Measurements from ENCODE around the gene C7orf57.

The C7orf57 gene

GRCh38 chr7:48091506-48092433 is 56.4 kb downstream of the C7orf57 start:
- Histone ChIP-seq H3K27me3 (peaks cover 37% of the 10 kb centered on the region), H4K20me1 (peaks cover 13% of the 10 kb centered on the region; the same call in 1 of the 2 replicates), H3K9me3 (no peaks in the 10 kb centered on the region), H3K4me2 (peak overlapping the region; percentile 22), H3K9ac (no peak overlapping the region), H3K36me3 (no peaks in the 10 kb centered on the region), H3K4me1 (peaks cover 24% of the 10 kb centered on the region), H3K27ac (no peak overlapping the region), H3K4me3 (no peak overlapping the region)
- TF ChIP-seq Cebpa-rat (IDR thresholded peaks at IDR 0.05) = no peak

- no peak overlapping the region for H3K27ac ChIP-seq
- H3K4me2 ChIP-seq = no peak overlapping the region
- H3K4me1 ChIP-seq = peaks cover 9% of the 10 kb centered on the region; the same call in 1 of the 2 replicates
- H3K9me3 ChIP-seq = no peaks in the 10 kb centered on the region
- no peak for TF ChIP-seq Cebpa-rat (IDR thresholded peaks at IDR 0.05)
- H4K20me1 ChIP-seq = peaks cover 5% of the 10 kb centered on the region; the same call in 1 of the 2 replicates
- H3K4me3 ChIP-seq = no peak overlapping the region
- no peaks in the 10 kb centered on the region for H3K36me3 ChIP-seq
- H3K9ac ChIP-seq = no peak overlapping the region
- H3K27me3 ChIP-seq = peaks cover 11% of the 10 kb centered on the region
Observed at GRCh38 chr7:48094861-48095293, 59.5 kb downstream of the C7orf57 start.

- H3K4me1 ChIP-seq = peaks cover 7% of the 10 kb centered on the region; the same call in 1 of the 2 replicates
- no peaks in the 10 kb centered on the region for H3K36me3 ChIP-seq
- TF ChIP-seq Cebpa-rat (IDR thresholded peaks at IDR 0.05) = no peak
Observed at GRCh38 chr7:48096273-48096672, 60.9 kb downstream of the C7orf57 start.

GRCh38 chr7:48097521-48098231 is 62.3 kb downstream of the C7orf57 start:
- Histone ChIP-seq H3K9ac (no peak overlapping the region), H3K36me3 (no peaks in the 10 kb centered on the region), H4K20me1 (no peaks in the 10 kb centered on the region), H3K4me2 (no peak overlapping the region), H3K4me3 (no peak overlapping the region), H3K4me1 (no peaks in the 10 kb centered on the region), H3K9me3 (no peaks in the 10 kb centered on the region), H3K27me3 (no peaks in the 10 kb centered on the region), H3K27ac (no peak overlapping the region)
- TF ChIP-seq Cebpa-rat (IDR thresholded peaks at IDR 0.05) = no peak

More at GRCh38 chr7:48096273-48096672, 60.9 kb downstream of the C7orf57 start:
- no peaks in the 10 kb centered on the region for H4K20me1 ChIP-seq
- no peak overlapping the region for H3K4me3 ChIP-seq
- peaks cover under 1% of the 10 kb centered on the region; the same call in 1 of the 2 replicates for H3K27me3 ChIP-seq
- no peak overlapping the region for H3K9ac ChIP-seq
- H3K4me2 ChIP-seq = no peak overlapping the region
- no peak overlapping the region for H3K27ac ChIP-seq
- no peaks in the 10 kb centered on the region for H3K9me3 ChIP-seq

- Histone ChIP-seq H3K9ac (no peak overlapping the region), H3K36me3 (no peaks in the 10 kb centered on the region), H3K4me3 (no peak overlapping the region), H3K4me2 (no peak overlapping the region), H4K20me1 (no peaks in the 10 kb centered on the region), H3K9me3 (no peaks in the 10 kb centered on the region), H3K27ac (no peak overlapping the region), H3K27me3 (no peaks in the 10 kb centered on the region), H3K4me1 (no peaks in the 10 kb centered on the region)
- no peak for TF ChIP-seq Cebpa-rat (IDR thresholded peaks at IDR 0.05)
Observed at GRCh38 chr7:48098846-48099245, 63.5 kb downstream of the C7orf57 start.

- H3K9ac ChIP-seq = no peak overlapping the region
- no peaks in the 10 kb centered on the region for H3K27me3 ChIP-seq
- no peaks in the 10 kb centered on the region for H3K4me1 ChIP-seq
- H3K36me3 ChIP-seq = no peaks in the 10 kb centered on the region
- no peak overlapping the region for H3K4me3 ChIP-seq
- no peaks in the 10 kb centered on the region for H4K20me1 ChIP-seq
- no peak overlapping the region for H3K27ac ChIP-seq
- no peak overlapping the region for H3K4me2 ChIP-seq
- H3K9me3 ChIP-seq = no peaks in the 10 kb centered on the region
- TF ChIP-seq Cebpa-rat (IDR thresholded peaks at IDR 0.05) = no peak
Observed at GRCh38 chr7:48099781-48100180, 64.4 kb downstream of the C7orf57 start.

GRCh38 chr7:48101352-48101751 is 66.0 kb downstream of the C7orf57 start:
- Histone ChIP-seq H3K9ac (no peak overlapping the region), H3K9me3 (no peaks in the 10 kb centered on the region), H3K4me2 (no peak overlapping the region), H3K4me1 (no peaks in the 10 kb centered on the region), H3K36me3 (no peaks in the 10 kb centered on the region), H3K4me3 (no peak overlapping the region), H4K20me1 (no peaks in the 10 kb centered on the region), H3K27me3 (no peaks in the 10 kb centered on the region), H3K27ac (no peak overlapping the region)
- no peak for TF ChIP-seq Cebpa-rat (IDR thresholded peaks at IDR 0.05)

GRCh38 chr7:48101968-48102367 is 66.6 kb downstream of the C7orf57 start:
- Histone ChIP-seq H4K20me1 (no peaks in the 10 kb centered on the region), H3K4me2 (no peak overlapping the region)
- no peak for TF ChIP-seq Cebpa-rat (IDR thresholded peaks at IDR 0.05)

GRCh38 chr7:48102530-48102929 is 67.2 kb downstream of the C7orf57 start:
- Histone ChIP-seq H3K9ac (no peak overlapping the region), H3K27ac (no peak overlapping the region), H3K27me3 (no peaks in the 10 kb centered on the region), H3K36me3 (no peaks in the 10 kb centered on the region), H3K4me3 (no peak overlapping the region), H4K20me1 (no peaks in the 10 kb centered on the region), H3K4me2 (no peak overlapping the region), H3K9me3 (no peaks in the 10 kb centered on the region), H3K4me1 (no peaks in the 10 kb centered on the region)
- no peak for TF ChIP-seq Cebpa-rat (IDR thresholded peaks at IDR 0.05)

More at GRCh38 chr7:48101968-48102367, 66.6 kb downstream of the C7orf57 start:
- no peak overlapping the region for H3K9ac ChIP-seq
- no peak overlapping the region for H3K27ac ChIP-seq
- H3K4me3 ChIP-seq = no peak overlapping the region
- no peaks in the 10 kb centered on the region for H3K4me1 ChIP-seq
- H3K36me3 ChIP-seq = no peaks in the 10 kb centered on the region
- H3K9me3 ChIP-seq = no peaks in the 10 kb centered on the region
- no peaks in the 10 kb centered on the region for H3K27me3 ChIP-seq

GRCh38 chr7:48105045-48105444 is 69.7 kb downstream of the C7orf57 start:
- no peak overlapping the region for H3K27ac ChIP-seq
- H3K36me3 ChIP-seq = no peaks in the 10 kb centered on the region
- H3K27me3 ChIP-seq = no peaks in the 10 kb centered on the region
- no peaks in the 10 kb centered on the region for H4K20me1 ChIP-seq
- no peaks in the 10 kb centered on the region; the same call in 1 of the 2 replicates for H3K4me1 ChIP-seq
- H3K9ac ChIP-seq = no peak overlapping the region
- H3K4me2 ChIP-seq = no peak overlapping the region
- no peaks in the 10 kb centered on the region for H3K9me3 ChIP-seq
- H3K4me3 ChIP-seq = no peak overlapping the region
- TF ChIP-seq Cebpa-rat (IDR thresholded peaks at IDR 0.05) = no peak

Measured in BLaER1 (cell line).